ENCODE results near the gene TBL3.
A peak's percentile ranks its signal among the peaks of the same experiment; 100 is the strongest.

DNA sequence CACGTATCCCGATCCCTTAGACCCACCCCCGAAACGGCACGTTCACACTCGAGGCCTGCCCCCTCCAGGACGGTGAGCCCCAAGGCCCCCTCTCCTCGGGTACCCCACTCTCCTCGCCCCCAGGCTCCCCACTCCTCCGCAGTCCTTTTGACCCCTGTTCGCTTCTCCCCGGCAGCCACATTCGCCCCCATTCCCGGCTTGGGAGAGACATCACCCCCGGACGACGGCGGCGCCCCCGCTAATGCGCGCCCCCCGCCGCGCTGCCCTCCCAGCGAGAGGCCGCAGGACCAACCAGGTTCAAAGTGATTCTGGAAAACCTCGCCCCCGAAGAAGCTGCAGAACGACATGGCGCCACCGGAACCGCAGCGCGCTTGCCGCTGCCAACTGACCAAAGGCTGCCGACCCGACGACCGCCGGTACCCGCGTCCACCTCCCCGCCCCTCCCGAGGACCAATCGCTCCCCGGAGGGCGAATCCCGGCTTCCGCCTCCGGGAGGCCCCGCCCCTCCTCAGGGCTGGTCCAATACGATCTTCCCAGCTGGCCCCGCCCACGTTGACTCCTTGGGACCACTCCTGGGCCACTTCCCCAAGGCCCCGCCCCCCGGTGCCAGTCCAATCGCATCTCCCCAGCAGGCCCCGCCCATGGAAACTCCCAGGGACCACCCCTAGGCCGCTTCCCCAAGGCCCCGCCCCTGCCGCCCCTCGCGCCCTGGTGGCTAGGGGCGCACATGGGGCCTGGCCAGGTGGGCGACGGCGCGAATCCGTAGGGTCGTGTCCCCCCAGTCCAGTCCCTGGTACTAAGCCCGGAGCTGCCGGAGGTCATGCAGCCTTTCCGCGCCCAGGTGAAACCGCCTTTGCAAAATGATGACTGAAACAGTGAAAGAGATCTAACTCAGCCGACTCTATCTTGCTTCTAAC, 28.8 kb upstream of the TBL3 start, which contains the start of gene MSRB1:
- TF ChIP-seq, protein P1, sequence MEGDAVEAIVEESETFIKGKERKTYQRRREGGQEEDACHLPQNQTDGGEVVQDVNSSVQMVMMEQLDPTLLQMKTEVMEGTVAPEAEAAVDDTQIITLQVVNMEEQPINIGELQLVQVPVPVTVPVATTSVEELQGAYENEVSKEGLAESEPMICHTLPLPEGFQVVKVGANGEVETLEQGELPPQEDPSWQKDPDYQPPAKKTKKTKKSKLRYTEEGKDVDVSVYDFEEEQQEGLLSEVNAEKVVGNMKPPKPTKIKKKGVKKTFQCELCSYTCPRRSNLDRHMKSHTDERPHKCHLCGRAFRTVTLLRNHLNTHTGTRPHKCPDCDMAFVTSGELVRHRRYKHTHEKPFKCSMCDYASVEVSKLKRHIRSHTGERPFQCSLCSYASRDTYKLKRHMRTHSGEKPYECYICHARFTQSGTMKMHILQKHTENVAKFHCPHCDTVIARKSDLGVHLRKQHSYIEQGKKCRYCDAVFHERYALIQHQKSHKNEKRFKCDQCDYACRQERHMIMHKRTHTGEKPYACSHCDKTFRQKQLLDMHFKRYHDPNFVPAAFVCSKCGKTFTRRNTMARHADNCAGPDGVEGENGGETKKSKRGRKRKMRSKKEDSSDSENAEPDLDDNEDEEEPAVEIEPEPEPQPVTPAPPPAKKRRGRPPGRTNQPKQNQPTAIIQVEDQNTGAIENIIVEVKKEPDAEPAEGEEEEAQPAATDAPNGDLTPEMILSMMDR (IDR thresholded peaks at IDR 0.05; ENCODE audit: low read depth, low read length): no peak
- TF ChIP-seq POLR2A (IDR thresholded peaks at IDR 0.05; ENCODE audit: extremely low read depth, insufficient read length) (peak; percentile 86), MYC (IDR thresholded peaks at IDR 0.05; ENCODE audit: low read depth, low read length) (peak; percentile 75)

Measured in NB4 (cell line).